ENCODE measurements around the gene KRT6B. TPM values are rescaled to one million over a fixed set of nuclear protein-coding genes. Genes with fewer than 3 reads are reported as not detected.

Gene KRT6B
- total RNA-seq, 2 donors from 2014 or later, result not detected

GRCh38 chr12:52401926-52402325 is 50.0 kb downstream of the KRT6B start:
- intact Hi-C loops (cut with DNase I), result no loop called here
- no peak overlapping the region for H3K27ac ChIP-seq
- TF ChIP-seq POLR2A (IDR thresholded peaks at IDR 0.05) (no peak), CTCF (IDR thresholded peaks at IDR 0.05) (no peak)
- 52 to 81% methylated on average over 4 of the region's 4 CpGs for WGBS, 2 donors
- H3K27me3 ChIP-seq, result no peaks in the 10 kb centered on the region
- DNase-seq (no peak), ATAC-seq (no peak)
- H3K9me3 ChIP-seq, result no peaks in the 10 kb centered on the region
- H3K4me3 ChIP-seq, result no peak overlapping the region
- no peaks in the 10 kb centered on the region for H3K36me3 ChIP-seq (replicated peaks in 1 of 2; ENCODE audit: insufficient read depth in 1 of 2, low read depth in 2 of 2)
- H3K4me1 ChIP-seq, result no peaks in the 10 kb centered on the region

- H3K27me3 ChIP-seq, result no peaks in the 10 kb centered on the region
- WGBS, 2 donors, result 82 to 88% methylated on average over 4 to 5 of the region's 5 CpGs
- DNase-seq (no peak), ATAC-seq (no peak)
- no peaks in the 10 kb centered on the region for H3K36me3 ChIP-seq (replicated peaks in 1 of 2; ENCODE audit: insufficient read depth in 1 of 2, low read depth in 2 of 2)
- H3K27ac ChIP-seq, result no peak overlapping the region
- TF ChIP-seq POLR2A (IDR thresholded peaks at IDR 0.05), result no peak
- TF ChIP-seq CTCF (IDR thresholded peaks at IDR 0.05), result no peak
- intact Hi-C loops (cut with DNase I), result no loop called here
- no peaks in the 10 kb centered on the region for H3K4me1 ChIP-seq
- no peak overlapping the region for H3K4me3 ChIP-seq
- no peaks in the 10 kb centered on the region for H3K9me3 ChIP-seq
Observed at GRCh38 chr12:52401526-52401925, 50.4 kb downstream of the KRT6B start.

GRCh38 chr12:52400906-52401305 is 51.0 kb downstream of the KRT6B start:
- H3K4me3 ChIP-seq, result no peak overlapping the region
- WGBS, 2 donors, result 89 to 90% methylated on average over 5 to 9 of the region's 9 CpGs
- H3K36me3 ChIP-seq (replicated peaks in 1 of 2; ENCODE audit: insufficient read depth in 1 of 2, low read depth in 2 of 2), result no peaks in the 10 kb centered on the region
- intact Hi-C loops (cut with DNase I), result no loop called here
- H3K4me1 ChIP-seq, result no peaks in the 10 kb centered on the region
- H3K9me3 ChIP-seq, result no peaks in the 10 kb centered on the region
- DNase-seq (no peak), ATAC-seq (no peak)
- no peak overlapping the region for H3K27ac ChIP-seq
- no peaks in the 10 kb centered on the region for H3K27me3 ChIP-seq
- TF ChIP-seq POLR2A (IDR thresholded peaks at IDR 0.05), result no peak

- no peak overlapping the region for H3K27ac ChIP-seq
- H3K36me3 ChIP-seq (replicated peaks in 1 of 2; ENCODE audit: insufficient read depth in 1 of 2, low read depth in 2 of 2), result no peaks in the 10 kb centered on the region
- no peak overlapping the region for H3K4me3 ChIP-seq
- ATAC-seq (no peak), DNase-seq (no peak)
- WGBS, 2 donors, result 90 to 96% methylated on average over 5 to 16 of the region's 16 CpGs
- H3K4me1 ChIP-seq, result no peaks in the 10 kb centered on the region
- no peaks in the 10 kb centered on the region for H3K27me3 ChIP-seq
- no peak for TF ChIP-seq CTCF (IDR thresholded peaks at IDR 0.05)
- no peak for TF ChIP-seq POLR2A (IDR thresholded peaks at IDR 0.05)
- intact Hi-C loops (cut with DNase I), result no loop called here
- H3K9me3 ChIP-seq, result no peaks in the 10 kb centered on the region
Observed at GRCh38 chr12:52399756-52400155, 52.2 kb downstream of the KRT6B start.

- H3K9me3 ChIP-seq, result no peaks in the 10 kb centered on the region
- 80 to 92% methylated on average over 1 of the region's 1 CpG for WGBS, 2 donors
- no peak overlapping the region for H3K4me3 ChIP-seq
- intact Hi-C loops (cut with DNase I), result no loop called here
- no peak overlapping the region for H3K27ac ChIP-seq
- no peaks in the 10 kb centered on the region for H3K36me3 ChIP-seq (replicated peaks in 1 of 2; ENCODE audit: insufficient read depth in 1 of 2, low read depth in 2 of 2)
- no peaks in the 10 kb centered on the region for H3K4me1 ChIP-seq
- H3K27me3 ChIP-seq, result no peaks in the 10 kb centered on the region
- ATAC-seq, result no peak
- DNase-seq, result no peak
- TF ChIP-seq POLR2A (IDR thresholded peaks at IDR 0.05), result no peak
Observed at GRCh38 chr12:52398176-52398575, 53.8 kb downstream of the KRT6B start.

- ATAC-seq (no peak), DNase-seq (no peak)
- H3K27ac ChIP-seq, result no peak overlapping the region
- TF ChIP-seq POLR2A (IDR thresholded peaks at IDR 0.05) (no peak), CTCF (IDR thresholded peaks at IDR 0.05) (no peak)
- no peaks in the 10 kb centered on the region for H3K27me3 ChIP-seq
- intact Hi-C loops (cut with DNase I), result no loop called here
- 72 to 75% methylated on average over 8 of the region's 8 CpGs for WGBS, 2 donors
- H3K36me3 ChIP-seq (replicated peaks in 1 of 2; ENCODE audit: insufficient read depth in 1 of 2, low read depth in 2 of 2), result no peaks in the 10 kb centered on the region
- no peak overlapping the region for H3K4me3 ChIP-seq
- H3K9me3 ChIP-seq, result no peaks in the 10 kb centered on the region
- no peaks in the 10 kb centered on the region for H3K4me1 ChIP-seq
Observed at GRCh38 chr12:52396656-52397055, 55.3 kb downstream of the KRT6B start.
